Right lobe of liver (tissue), 4 donors: ENCODE measurements around the gene KRT36.

Experiments used
- CTCF ChIP-seq, 4 donors: fragments of 200-600 bp in 3 of 4; fragments of 450-650 bp in 1 of 4; IDR thresholded peaks; one replicate each; pipeline versions ENCODE4 v1.5.1 to v1.8.0; 2016 to 2022; ENCODE audit warnings: antibody characterized with exemption in 4 of 4, mild to moderate bottlenecking in 2 of 4
- POLR2A ChIP-seq: fragments of 450-650 bp; IDR thresholded peaks from one replicate; pipeline ENCODE4 v1.6.1; 2017; ENCODE audit warnings: antibody characterized with exemption, mild to moderate bottlenecking
- donor health status: DM: no; HTN: no; CAD: no.
- donor health status: DM: no; HTN: no; CAD: no.
- donor health status: DM: no; HTN: yes; CAD: no.

DNA sequence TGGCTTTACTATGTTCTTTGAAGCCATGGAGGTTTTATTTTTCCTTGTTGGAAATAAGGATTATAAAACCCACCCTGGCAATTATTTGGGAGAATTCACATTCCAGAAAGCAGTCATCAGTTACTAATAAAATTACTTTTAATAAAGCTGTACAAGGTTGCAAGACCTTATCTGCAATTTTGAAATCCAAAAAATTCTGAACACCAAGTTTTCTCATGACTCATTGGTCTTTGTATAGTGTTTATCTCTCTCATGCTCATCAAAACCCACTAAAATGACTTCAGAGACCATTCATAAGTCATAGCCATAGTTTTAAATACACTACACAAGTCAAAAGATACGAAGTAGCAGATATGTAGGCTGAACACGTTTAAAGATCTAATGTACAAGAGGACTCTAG is 42.9 kb downstream of the KRT36 start:
- no peak for TF ChIP-seq CTCF (IDR thresholded peaks at IDR 0.05)
- TF ChIP-seq POLR2A: no peak
